HG02970 (cell line): ENCODE data around the gene BAAT.

Experiments
- ATAC-seq: cut with Tn5 transposase; IDR thresholded peaks from one replicate; pipeline ENCODE4 v1.9.1; 2021; ENCODE audit warnings: mild to moderate bottlenecking, moderate library complexity, moderate number of reproducible peaks; ENCODE audit not compliant: unreplicated experiment, low FRiP score

The BAAT gene

GRCh38 chr9:101326035-101326434 is 58.8 kb downstream of the BAAT start:
- no peak for ATAC-seq

- ATAC-seq: no peak
These were observed 59.8 kb downstream of the BAAT start for GRCh38 chr9:101325053-101325452.

- no peak for ATAC-seq
These were observed 60.5 kb downstream of the BAAT start for GRCh38 chr9:101324245-101324804.

GRCh38 chr9:101323129-101323528 is 61.7 kb downstream of the BAAT start:
- no peak for ATAC-seq

DNA sequence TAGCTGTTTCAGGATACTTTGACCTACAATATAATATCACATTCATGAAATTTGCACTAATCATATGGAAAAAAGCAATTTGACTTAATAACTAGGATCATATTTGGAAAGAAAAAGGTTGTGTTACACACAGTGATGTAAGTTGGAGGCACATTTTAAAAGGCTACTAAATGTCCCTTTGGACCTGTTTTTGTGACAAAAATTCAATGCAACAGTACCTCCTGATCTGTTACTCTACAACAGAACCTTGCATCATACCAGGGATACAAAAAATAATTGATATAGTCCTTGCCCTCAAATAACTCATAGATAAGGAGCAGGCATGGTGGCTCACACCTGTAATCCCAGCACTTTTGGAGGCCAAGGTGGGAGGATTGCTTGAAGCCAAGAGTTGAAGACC is 67.1 kb downstream of the BAAT start:
- ATAC-seq: no peak

GRCh38 chr9:101315112-101315450 is 69.7 kb downstream of the BAAT start:
- ATAC-seq: no peak

DNA sequence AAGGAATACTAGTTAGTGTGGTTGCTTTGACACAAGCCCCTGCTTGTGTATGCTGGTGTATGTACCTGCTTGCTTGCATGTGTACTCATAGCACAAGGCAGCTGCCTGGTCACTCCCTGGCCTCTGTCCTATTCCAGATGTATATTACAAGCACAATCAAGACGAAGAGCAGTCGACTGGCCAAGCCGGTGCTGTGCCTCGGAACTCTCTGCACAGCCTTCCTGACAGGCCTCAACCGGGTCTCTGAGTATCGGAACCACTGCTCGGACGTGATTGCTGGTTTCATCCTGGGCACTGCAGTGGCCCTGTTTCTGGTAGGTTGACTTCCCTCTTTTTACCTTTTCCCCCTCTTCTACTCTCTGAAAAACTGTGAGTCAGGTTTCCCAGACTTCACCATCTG is 72.1 kb downstream of the BAAT start:
- no peak for ATAC-seq

DNA sequence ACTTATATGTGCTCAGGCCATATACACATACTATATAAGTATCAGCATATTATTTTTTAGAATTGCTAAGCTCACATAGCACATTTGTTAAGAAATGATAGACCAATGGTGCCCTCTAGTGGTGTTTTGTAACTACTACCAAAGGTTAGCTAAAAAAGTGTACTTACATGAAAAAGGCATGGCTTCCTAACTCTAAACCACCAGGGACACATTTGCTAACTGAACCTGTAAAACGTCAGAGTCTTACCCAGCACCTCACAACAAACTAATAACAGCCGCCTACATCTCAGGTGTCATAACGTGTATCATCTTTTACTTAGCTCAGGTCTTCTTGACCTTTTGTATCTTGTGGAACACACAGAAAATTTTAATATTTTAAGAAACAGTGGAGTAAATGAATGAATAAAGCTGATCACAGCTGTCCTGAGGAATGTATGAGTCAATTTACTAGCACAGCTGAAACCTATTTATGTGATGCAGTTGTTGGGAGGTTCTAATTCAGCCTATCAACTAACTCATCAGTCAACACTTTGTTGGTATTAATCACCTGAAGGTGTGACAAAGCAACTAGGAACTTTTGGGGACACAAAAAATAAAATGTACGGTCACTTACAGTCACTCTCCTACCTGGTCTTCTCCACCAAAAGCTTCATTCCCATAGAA is 72.9 kb downstream of the BAAT start:
- ATAC-seq: peak; percentile 83

DNA sequence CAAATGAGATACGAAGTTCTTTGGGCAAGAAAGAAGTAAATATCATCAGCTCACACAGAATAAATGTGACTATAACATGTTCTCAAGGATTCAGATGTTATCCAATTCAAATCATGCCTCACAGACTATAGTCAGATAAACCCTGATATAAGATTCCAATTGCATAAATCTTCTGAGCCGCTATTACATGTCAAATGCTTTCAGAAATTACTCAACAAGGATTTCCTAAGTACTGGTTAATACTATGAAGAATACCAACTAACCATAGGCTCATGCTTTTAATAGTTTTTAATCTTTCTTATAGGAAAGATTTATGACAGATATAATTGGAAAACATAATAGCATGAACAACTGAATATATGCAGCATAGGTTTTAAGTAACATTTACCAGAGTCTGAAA is 73.6 kb downstream of the BAAT start:
- ATAC-seq: no peak
